HG03159 (cell line): ENCODE results near the gene SMTN.

Source experiments
- ATAC-seq: cut with Tn5 transposase; IDR thresholded peaks from one replicate; pipeline ENCODE4 v1.9.1; 2021; ENCODE audit warnings: mild to moderate bottlenecking, moderate library complexity; ENCODE audit not compliant: unreplicated experiment

Gene SMTN

GRCh38 chr22:31148488-31148887 is 67.4 kb downstream of the SMTN start:
- no peak for ATAC-seq

- no peak for ATAC-seq
These were observed 68.0 kb downstream of the SMTN start for GRCh38 chr22:31148953-31149627.

DNA sequence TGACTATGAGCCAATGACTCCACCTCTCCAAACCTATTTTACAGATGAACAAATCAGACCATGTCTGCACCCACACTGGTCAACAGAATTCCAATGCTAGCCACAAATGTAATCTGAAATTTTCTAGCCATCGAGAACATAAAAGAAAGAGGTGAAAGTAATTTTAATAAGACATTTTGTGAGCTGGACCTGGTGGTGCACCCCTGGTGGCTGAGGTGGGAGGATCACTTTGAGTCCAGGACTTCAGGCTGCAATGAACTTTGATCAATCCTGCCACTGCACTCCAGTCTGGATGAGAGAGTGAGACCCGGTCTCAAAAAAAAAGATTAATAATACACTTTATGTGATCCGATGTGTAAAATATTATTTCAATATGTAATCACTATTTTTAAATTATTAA is 69.5 kb downstream of the SMTN start:
- ATAC-seq, result no peak

DNA sequence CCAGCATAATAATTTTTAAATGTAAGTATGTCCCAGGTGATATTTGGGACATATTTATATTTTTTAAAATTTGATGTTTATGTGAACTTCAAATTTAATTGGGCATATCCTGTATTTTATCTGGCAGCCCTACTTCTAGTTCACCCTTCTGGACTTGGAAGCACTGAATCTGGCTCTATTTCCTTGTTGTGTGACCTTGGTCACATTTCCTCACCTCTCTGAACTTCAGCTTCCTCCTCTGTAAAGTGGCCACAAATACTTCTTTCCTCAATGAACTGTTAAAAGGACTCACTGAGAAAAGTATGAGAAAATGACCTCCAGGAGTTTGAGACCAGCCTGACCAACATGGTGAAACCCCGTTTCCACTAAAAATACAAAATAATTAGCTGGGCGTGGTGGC is 70.8 kb downstream of the SMTN start:
- no peak for ATAC-seq

GRCh38 chr22:31153357-31153756 is 72.2 kb downstream of the SMTN start:
- ATAC-seq, result no peak
